ENCODE measurements around the gene CDA.

- TF ChIP-seq CTCF (IDR thresholded peaks at IDR 0.05; ENCODE audit: insufficient read depth, low read depth, low read length) (peak; percentile 86), EZH2 (IDR thresholded peaks at IDR 0.05; ENCODE audit: insufficient read depth, low read length) (no peak)
These were observed 44.5 kb downstream of the CDA start, which contains the start of gene PINK1 for GRCh38 chr1:20633190-20634064.
